GM19455 (cell line): ENCODE data around the gene ACSS2.

Experiments
- ATAC-seq: cut with Tn5 transposase; IDR thresholded peaks from one replicate; pipeline ENCODE4 v1.9.1; 2021; ENCODE audit not compliant: unreplicated experiment

ACSS2 gene

GRCh38 chr20:34915131-34915530 lies 38.7 kb downstream of the ACSS2 start:
- ATAC-seq, result no peak

- no peak for ATAC-seq
These were observed 39.5 kb downstream of the ACSS2 start for GRCh38 chr20:34915749-34916455.

- ATAC-seq, result no peak
These were observed 40.5 kb downstream of the ACSS2 start for GRCh38 chr20:34916774-34917354.

- no peak for ATAC-seq
These were observed 43.6 kb downstream of the ACSS2 start for GRCh38 chr20:34920055-34920454.

GRCh38 chr20:34921436-34921835 lies 45.0 kb downstream of the ACSS2 start:
- no peak for ATAC-seq

GRCh38 chr20:34922654-34923381 lies 46.4 kb downstream of the ACSS2 start:
- no peak for ATAC-seq

GRCh38 chr20:34923414-34923813 lies 47.0 kb downstream of the ACSS2 start:
- no peak for ATAC-seq

- ATAC-seq, result no peak
These were observed 48.9 kb downstream of the ACSS2 start for GRCh38 chr20:34925341-34925740.

GRCh38 chr20:34925981-34926380 lies 49.6 kb downstream of the ACSS2 start:
- ATAC-seq, result no peak

- ATAC-seq, result no peak
These were observed 50.2 kb downstream of the ACSS2 start for GRCh38 chr20:34926581-34926980.

GRCh38 chr20:34927736-34928135 lies 51.3 kb downstream of the ACSS2 start:
- ATAC-seq, result no peak

- ATAC-seq, result no peak
These were observed 52.0 kb downstream of the ACSS2 start for GRCh38 chr20:34928411-34928810.

- ATAC-seq, result no peak
These were observed 55.4 kb downstream of the ACSS2 start for GRCh38 chr20:34931771-34932170.

GRCh38 chr20:34938466-34939163 lies 62.2 kb downstream of the ACSS2 start:
- no peak for ATAC-seq

- no peak for ATAC-seq
These were observed 63.7 kb downstream of the ACSS2 start for GRCh38 chr20:34940081-34940481.

- no peak for ATAC-seq
These were observed 64.8 kb downstream of the ACSS2 start for GRCh38 chr20:34941226-34941625.

- no peak for ATAC-seq
These were observed 65.9 kb downstream of the ACSS2 start for GRCh38 chr20:34942301-34942700.

- ATAC-seq, result no peak
These were observed 67.6 kb downstream of the ACSS2 start for GRCh38 chr20:34943808-34944567.

- ATAC-seq, result no peak
These were observed 69.1 kb downstream of the ACSS2 start for GRCh38 chr20:34945315-34946077.

GRCh38 chr20:34946661-34947060 lies 70.2 kb downstream of the ACSS2 start:
- ATAC-seq, result no peak
